HUES64 (cell line): ENCODE measurements around the gene OR2AE1.
"Not testable (repeated sequence)": the region's sequence is repeated elsewhere in the genome, so short reads cannot be mapped to it uniquely, and the experiment has no call there.

Source experiments
- H3K27ac ChIP-seq: 2 replicates; pipeline ENCODE4 v1.7.0; 2013; ENCODE audit warnings: low read depth, low read length, inconsistent platforms
- H3K27me3 ChIP-seq: 2 replicates; pipeline ENCODE4 v1.6.1; 2013; ENCODE audit warnings: mild to moderate bottlenecking, low read length; ENCODE audit not compliant: insufficient read depth
- H3K36me3 ChIP-seq: 2 replicates; pipeline ENCODE4 v1.6.1; 2013; ENCODE audit warnings: mild to moderate bottlenecking, low read length; ENCODE audit not compliant: insufficient read depth
- H3K4me1 ChIP-seq: 2 replicates; pipeline ENCODE4 v1.6.1; 2013; ENCODE audit warnings: mild to moderate bottlenecking, low read length, moderate library complexity; ENCODE audit not compliant: insufficient read depth
- H3K4me3 ChIP-seq: 2 replicates; pipeline ENCODE4 v1.5.1; 2013; ENCODE audit warnings: mild to moderate bottlenecking, low read length, moderate library complexity
- H3K9ac ChIP-seq: 2 replicates; pipeline ENCODE4 v1.6.1; 2013; ENCODE audit warnings: mild to moderate bottlenecking, low read depth, low read length
- H3K9me3 ChIP-seq: 2 replicates; pipeline ENCODE4 v1.6.1; 2013; ENCODE audit warnings: low read depth, low read length; ENCODE audit not compliant: insufficient read depth
- WGBS: fragments of 150-250, 120-280 bp; methylation state at CpG from one replicate; pipeline ENCODE4 v1.1.7; 2013; ENCODE audit warnings: missing lambda C conversion rate; 5-methylcytosine and 5-hydroxymethylcytosine counted together

Gene OR2AE1

GRCh38 chr7:99897322-99898022 lies 20.6 kb upstream of the OR2AE1 start:
- Histone ChIP-seq H3K27ac (no peak overlapping the region), H3K9ac (no peak overlapping the region), H3K27me3 (no peaks in the 10 kb centered on the region), H3K4me1 (no peaks in the 10 kb centered on the region), H3K9me3 (no peaks in the 10 kb centered on the region), H3K36me3 (peaks cover 28% of the 10 kb centered on the region), H3K4me3 (no peak overlapping the region)
- whole genome bisulfite sequencing: 94% methylated on average over 4 of the region's 6 CpGs

DNA sequence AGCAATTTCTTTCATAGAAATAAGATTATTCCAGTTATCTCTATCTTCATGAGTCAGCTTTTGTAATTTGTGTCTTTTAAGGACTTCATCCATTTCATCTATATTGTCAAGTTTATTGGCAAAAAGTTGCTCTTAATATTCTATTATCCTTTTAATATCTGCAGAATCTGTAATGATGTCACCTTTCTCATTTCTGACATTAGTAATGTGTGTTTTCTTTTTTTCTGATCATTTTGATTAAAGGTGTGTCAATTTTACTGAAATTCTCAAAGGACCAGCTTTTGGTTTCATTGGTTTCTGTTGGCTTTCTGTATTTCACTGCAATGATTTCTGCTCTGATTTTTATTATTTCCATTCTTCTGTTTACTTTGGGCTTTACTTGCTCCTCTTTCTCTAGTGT lies 17.9 kb upstream of the OR2AE1 start:
- Histone ChIP-seq H3K27ac (no peak overlapping the region), H3K36me3 (peaks cover 16% of the 10 kb centered on the region), H3K4me3 (no peak overlapping the region), H3K27me3 (no peaks in the 10 kb centered on the region), H3K4me1 (no peaks in the 10 kb centered on the region), H3K9me3 (peaks cover 12% of the 10 kb centered on the region), H3K9ac (no peak overlapping the region)

GRCh38 chr7:99893280-99893679 lies 16.4 kb upstream of the OR2AE1 start:
- 74% methylated on average over 5 of the region's 5 CpGs for WGBS
- peaks cover 17% of the 10 kb centered on the region for H3K36me3 ChIP-seq

GRCh38 chr7:99890348-99890747 lies 13.5 kb upstream of the OR2AE1 start:
- Histone ChIP-seq H3K36me3 (peaks cover 17% of the 10 kb centered on the region), H3K9me3 (peaks cover 16% of the 10 kb centered on the region)
- H3K27me3 ChIP-seq, H3K9ac ChIP-seq, H3K4me3 ChIP-seq, H3K27ac ChIP-seq, H3K4me1 ChIP-seq: not testable (repeated sequence)
- WGBS: 88% methylated on average over 2 of the region's 2 CpGs

More at GRCh38 chr7:99893280-99893679, 16.4 kb upstream of the OR2AE1 start:
- Histone ChIP-seq H3K9ac (no peak overlapping the region), H3K4me3 (no peak overlapping the region), H3K27me3 (no peaks in the 10 kb centered on the region), H3K9me3 (peaks cover 16% of the 10 kb centered on the region), H3K4me1 (no peaks in the 10 kb centered on the region), H3K27ac (no peak overlapping the region)

DNA sequence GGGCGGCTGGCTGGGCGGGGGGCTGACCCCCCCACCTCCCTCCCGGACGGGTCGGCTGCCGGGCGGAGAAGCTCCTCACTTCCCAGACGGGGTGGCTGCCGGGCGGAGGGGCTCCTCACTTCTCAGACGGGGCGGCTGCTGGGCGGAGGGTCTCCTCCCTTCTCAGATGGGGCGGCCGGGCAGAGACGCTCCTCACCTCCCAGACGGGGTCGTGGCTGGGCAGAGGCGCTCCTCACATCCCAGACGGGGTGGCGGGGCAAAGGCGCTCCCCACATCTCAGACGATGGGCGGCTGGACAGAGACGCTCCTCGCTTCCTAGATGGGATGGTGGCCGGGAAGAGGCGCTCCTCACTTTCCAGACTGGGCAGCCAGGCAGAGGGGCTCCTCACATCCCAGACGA lies 11.5 kb upstream of the OR2AE1 start:
- peaks cover 16% of the 10 kb centered on the region for H3K9me3 ChIP-seq
- 94% methylated on average over 22 of the region's 29 CpGs for WGBS
- not testable (repeated sequence) for H3K4me1 ChIP-seq, H3K27me3 ChIP-seq, H3K4me3 ChIP-seq, H3K9ac ChIP-seq, H3K27ac ChIP-seq
- H3K36me3 ChIP-seq: peaks cover 17% of the 10 kb centered on the region

GRCh38 chr7:99881370-99881769 lies 4.5 kb upstream of the OR2AE1 start:
- H3K9me3 ChIP-seq: no peaks in the 10 kb centered on the region
- no peaks in the 10 kb centered on the region for H3K27me3 ChIP-seq
- no peak overlapping the region for H3K27ac ChIP-seq
- H3K4me1 ChIP-seq: no peaks in the 10 kb centered on the region
- no peaks in the 10 kb centered on the region for H3K36me3 ChIP-seq
- H3K9ac ChIP-seq: no peak overlapping the region
- no peak overlapping the region for H3K4me3 ChIP-seq
- 95% methylated on average over 4 of the region's 4 CpGs for WGBS

DNA sequence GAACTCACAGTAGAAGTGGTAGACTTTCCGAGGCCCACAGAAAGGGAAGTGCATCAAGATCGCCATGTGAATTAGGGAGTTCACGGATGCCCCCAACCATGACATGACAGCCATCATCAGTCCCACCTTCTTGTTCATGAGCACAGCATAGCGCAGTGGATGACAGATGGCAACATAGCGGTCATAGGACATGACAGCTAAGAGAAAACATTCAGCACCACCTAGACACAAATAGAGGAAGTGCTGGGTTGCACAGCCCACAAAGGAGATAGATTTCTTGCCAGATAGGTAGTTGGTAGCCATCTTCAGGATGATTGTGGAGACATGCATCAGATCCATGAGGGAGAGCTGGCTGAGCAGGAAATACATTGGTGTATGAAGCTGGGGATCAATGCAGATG lies 342 bp downstream of the OR2AE1 start:
- H3K9ac ChIP-seq: no peak overlapping the region
- H3K27me3 ChIP-seq: no peaks in the 10 kb centered on the region
- no peaks in the 10 kb centered on the region for H3K9me3 ChIP-seq
- WGBS: 87% methylated on average over 5 of the region's 5 CpGs
- no peaks in the 10 kb centered on the region for H3K4me1 ChIP-seq
- no peak overlapping the region for H3K4me3 ChIP-seq
- H3K36me3 ChIP-seq: no peaks in the 10 kb centered on the region
- H3K27ac ChIP-seq: no peak overlapping the region

GRCh38 chr7:99868246-99868645 lies 8.6 kb downstream of the OR2AE1 start:
- no peak overlapping the region for H3K9ac ChIP-seq
- no peaks in the 10 kb centered on the region for H3K27me3 ChIP-seq
- 95% methylated on average over 1 of the region's 1 CpG for WGBS
- 0 out of 2 replicates have a peak, but pooled peaks cover 6% of the 10 kb centered on the region for H3K9me3 ChIP-seq
- no peak overlapping the region for H3K4me3 ChIP-seq
- no peaks in the 10 kb centered on the region for H3K4me1 ChIP-seq
- no peaks in the 10 kb centered on the region for H3K36me3 ChIP-seq
- H3K27ac ChIP-seq: no peak overlapping the region

DNA sequence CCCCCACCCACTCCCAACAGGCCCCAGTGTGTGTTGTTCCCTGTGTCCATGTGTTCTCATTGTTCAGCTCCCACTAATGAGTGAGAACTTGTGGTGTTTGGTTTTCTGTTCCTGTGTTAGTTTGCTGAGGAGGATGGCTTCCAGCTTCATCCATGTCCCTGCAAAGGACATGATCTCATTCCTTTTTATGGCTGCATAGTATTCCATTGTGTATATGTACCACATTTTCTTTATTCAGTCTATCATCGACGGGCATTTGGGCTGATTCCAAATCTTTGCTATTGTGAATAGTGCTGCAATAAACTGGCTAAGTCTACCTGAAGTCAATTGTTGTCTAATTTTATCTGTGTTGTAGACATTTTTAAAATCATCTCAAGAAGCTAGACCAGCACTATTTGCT lies 9.4 kb downstream of the OR2AE1 start:
- H3K9me3 ChIP-seq: not testable (repeated sequence)
- WGBS: 75% methylated on average over 2 of the region's 2 CpGs

DNA sequence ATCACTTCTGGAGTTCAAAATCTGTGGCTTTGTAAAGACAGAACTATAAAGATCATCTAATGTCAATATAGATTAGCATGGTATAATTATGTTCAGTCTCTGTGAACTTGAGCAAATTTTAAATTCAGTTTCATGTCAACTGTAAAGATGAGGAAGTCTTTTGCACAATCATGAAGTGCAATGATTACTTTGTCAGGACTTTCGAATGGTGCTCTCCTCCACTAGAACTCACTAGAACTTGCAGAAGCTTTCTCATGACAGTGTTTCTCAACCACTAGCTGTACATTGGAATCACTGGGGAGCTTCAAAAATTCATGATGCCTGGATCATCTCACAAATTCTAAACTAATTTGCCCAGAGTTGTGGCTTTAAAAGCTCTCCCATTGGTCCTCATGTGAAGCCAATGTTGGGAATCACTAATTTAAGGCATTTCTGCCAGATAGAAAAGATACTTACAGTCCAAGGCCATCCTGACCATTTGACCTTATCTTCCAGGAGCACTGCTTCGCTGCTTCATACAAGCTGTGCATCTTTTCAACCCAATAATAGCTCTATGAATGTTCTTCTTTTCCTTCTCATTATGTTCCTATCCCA lies 12.9 kb downstream of the OR2AE1 start:
- Histone ChIP-seq H3K27ac (no peak overlapping the region), H3K36me3 (no peaks in the 10 kb centered on the region), H3K27me3 (no peaks in the 10 kb centered on the region), H3K4me3 (no peak overlapping the region), H3K4me1 (no peaks in the 10 kb centered on the region), H3K9ac (no peak overlapping the region), H3K9me3 (0 out of 2 replicates have a peak, but pooled peaks cover 6% of the 10 kb centered on the region)
- 94% methylated on average over 2 of the region's 2 CpGs for WGBS

More for the DNA sequence above, 9.4 kb downstream of the OR2AE1 start:
- H3K4me3 ChIP-seq, H3K4me1 ChIP-seq, H3K9ac ChIP-seq, H3K27me3 ChIP-seq, H3K36me3 ChIP-seq, H3K27ac ChIP-seq: not testable (repeated sequence)

DNA sequence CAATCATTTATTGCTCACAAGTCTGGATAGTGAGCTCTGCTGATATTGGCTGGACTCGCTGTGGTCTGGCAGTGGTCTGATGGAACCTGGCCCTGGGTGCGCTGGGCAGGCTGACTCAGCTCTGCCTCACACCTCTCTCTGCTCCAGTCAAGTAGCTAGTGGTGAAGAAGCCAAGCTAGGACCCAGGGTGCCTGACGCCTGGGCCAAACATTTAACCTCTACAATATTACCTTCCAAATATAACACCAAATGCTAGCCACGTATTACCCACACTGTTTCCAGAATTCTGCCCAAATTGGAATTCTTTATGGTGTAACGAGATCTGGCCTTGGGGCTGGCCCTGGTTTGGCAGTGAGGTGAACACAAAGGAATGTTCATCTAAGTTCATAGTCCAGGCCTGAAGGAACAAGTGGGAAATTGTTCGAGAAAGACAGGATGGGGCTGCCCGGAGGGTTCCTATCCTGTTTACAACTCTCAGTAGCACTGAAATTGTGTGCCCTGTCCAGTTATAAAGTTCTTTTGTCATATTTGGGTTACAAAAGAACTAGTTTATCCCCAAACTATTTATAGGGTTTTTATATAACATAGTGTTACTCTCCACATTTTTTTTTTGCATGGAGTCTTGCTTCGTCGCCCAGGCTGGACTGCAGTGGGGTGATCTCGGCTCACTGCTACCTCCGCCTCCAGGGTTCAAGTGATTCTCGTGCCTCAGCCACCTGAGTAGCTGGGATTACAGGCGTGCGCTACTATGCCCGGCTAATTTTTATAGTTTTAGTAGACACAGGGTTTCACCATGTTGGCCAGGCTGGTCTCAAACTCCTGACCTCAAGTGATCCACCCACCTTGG lies 16.3 kb downstream of the OR2AE1 start:
- 89% methylated on average over 15 of the region's 15 CpGs for WGBS

More for the DNA sequence above, 16.3 kb downstream of the OR2AE1 start:
- Histone ChIP-seq H3K27ac (no peak overlapping the region), H3K9me3 (0 out of 2 replicates have a peak, but pooled peaks cover 6% of the 10 kb centered on the region), H3K9ac (no peak overlapping the region), H3K36me3 (no peaks in the 10 kb centered on the region), H3K4me3 (no peak overlapping the region), H3K4me1 (no peaks in the 10 kb centered on the region), H3K27me3 (no peaks in the 10 kb centered on the region)
